ENCODE results near the gene POLD1.
"Not testable (repeated sequence)": the region's sequence is repeated elsewhere in the genome, so short reads cannot be mapped to it uniquely, and the experiment has no call there.

The POLD1 gene

DNA sequence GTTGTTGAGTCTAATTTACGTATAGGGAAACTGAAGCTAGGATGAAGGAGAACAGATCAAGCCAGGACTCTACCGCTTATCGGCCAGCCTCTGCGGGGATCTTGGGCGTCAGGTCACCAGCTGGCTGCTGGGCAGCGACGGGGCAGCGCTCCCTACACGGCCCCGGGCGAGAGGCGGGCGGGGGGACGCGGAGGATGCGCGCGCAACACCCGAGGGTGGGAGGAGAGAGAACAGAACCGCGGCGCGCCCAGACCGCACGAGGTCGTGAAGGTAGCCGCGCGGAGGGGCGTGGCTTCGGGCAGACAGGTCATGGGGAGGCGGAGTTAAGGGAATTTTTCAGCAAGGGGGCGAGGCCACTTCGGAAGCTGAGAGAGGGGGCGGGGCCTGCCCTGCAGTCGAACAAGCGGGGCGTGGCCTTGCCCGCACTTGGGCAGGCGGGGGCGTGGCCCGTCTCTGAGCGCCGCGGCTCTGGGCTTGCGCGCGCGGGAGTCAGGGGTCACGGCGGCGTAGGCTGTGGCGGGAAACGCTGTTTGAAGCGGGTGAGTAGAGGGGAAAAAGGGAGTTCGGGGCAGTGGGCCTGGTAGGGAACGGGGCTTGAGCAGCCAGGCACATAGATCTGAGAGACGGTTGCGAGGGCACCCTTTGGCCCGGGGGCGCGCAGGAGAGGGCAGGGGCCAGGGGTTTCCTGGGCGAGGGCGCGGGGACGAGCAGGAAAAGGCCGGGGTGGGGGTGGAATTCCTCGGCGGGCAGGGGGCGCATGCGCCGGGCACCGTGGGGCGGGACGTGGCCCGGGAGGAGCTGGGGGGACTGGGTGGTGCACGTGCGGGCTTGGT lies at the start of gene POLD1:
POLD1 (plus strand) TSS at position 496 of the 833 bp plus-strand sequence. CDS start 14,505 bp downstream, outside the sequence.
- DNase-seq = peak; percentile 95

DNA sequence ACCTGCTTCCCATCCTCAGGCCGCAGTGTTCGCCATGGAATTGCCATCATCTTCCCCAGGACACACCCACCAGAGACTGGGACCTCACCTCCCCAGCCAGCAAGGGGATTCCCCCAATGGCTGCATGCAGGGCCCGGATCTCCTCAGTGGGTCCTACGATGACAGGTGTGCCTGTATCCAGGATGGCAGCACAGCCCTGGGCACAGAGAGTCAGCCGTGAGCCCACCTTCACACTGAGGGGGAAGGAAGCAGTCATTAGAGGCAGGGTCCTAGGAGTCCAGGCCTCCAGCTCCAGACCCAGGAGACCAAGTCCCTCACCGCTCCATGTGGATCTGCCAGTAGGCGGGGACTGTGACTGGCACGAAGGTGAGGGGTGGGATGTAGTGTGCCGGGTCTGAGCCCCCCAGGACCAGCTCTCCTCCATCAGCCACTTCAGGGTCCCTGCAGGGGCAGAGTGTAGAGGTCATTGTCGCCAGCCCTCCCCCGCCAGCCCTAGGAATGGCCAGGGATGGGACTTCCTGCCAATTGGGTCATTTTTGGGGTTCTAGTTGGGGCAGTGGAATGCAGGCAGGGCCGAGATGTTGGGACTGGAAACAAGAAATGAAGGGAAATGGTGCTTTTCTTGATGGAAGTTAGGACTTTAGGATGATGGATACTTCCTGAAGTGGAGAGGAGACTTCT lies 49.3 kb upstream of the POLD1 start:
- no peak for DNase-seq

DNA sequence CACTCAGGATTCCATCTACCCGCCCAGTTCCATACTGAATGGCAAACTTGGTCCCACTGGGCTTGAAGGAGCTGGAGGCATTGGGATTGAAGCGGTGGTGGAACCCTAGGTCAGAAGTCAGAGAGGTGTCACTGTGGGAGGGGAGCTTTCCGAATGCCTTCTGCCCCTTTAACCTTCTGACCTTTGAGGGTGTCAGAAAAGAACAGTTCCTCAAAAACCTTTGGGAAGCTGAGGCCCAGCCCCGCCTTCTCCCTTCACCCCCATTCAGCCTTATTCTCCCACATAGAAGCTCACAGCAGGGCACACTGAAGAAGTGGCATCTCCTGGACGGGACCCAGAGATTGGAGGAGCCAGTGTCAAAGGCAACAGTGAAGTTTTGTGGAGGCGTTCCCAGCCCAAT lies 47.1 kb upstream of the POLD1 start:
- not testable (repeated sequence) for DNase-seq

GRCh38 chr19:50340331-50340730 lies 43.8 kb upstream of the POLD1 start:
- DNase-seq = no peak

- no peak for DNase-seq
Observed at GRCh38 chr19:50341091-50341564, 43.0 kb upstream of the POLD1 start.

DNA sequence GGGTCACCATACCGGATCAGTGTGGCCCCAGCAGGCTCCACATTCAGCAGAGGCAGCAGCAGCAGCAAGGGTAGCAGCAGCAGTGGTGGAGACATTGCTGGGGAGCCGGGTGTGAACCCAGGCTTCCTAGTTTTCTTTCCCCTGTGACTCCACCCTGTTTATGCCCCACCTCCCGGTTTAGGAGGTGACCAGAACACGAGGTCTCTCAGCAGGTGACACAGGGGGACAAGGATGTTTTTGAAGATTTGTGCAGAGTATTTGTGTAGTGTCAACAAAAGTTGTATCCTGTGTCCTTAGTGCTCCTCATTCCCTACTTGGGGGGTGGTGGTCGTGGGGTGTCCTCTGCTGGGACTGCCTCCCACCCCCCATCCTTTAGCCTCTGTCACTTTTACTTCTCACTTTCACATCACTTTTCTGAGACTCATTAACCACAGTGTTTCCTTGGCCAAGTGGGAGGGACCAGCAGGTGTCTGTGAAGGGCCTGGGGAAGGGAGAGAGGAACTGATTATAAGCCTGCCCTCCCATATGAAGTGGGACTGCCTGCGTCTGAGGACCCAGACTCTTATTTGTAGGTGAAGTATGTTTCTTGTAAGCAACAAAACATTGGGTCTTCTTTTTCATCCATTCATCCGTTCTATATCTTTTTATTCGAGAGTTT lies 39.4 kb upstream of the POLD1 start:
- DNase-seq = no peak

GRCh38 chr19:50347089-50347581 lies 37.0 kb upstream of the POLD1 start:
- not testable (repeated sequence) for DNase-seq

DNA sequence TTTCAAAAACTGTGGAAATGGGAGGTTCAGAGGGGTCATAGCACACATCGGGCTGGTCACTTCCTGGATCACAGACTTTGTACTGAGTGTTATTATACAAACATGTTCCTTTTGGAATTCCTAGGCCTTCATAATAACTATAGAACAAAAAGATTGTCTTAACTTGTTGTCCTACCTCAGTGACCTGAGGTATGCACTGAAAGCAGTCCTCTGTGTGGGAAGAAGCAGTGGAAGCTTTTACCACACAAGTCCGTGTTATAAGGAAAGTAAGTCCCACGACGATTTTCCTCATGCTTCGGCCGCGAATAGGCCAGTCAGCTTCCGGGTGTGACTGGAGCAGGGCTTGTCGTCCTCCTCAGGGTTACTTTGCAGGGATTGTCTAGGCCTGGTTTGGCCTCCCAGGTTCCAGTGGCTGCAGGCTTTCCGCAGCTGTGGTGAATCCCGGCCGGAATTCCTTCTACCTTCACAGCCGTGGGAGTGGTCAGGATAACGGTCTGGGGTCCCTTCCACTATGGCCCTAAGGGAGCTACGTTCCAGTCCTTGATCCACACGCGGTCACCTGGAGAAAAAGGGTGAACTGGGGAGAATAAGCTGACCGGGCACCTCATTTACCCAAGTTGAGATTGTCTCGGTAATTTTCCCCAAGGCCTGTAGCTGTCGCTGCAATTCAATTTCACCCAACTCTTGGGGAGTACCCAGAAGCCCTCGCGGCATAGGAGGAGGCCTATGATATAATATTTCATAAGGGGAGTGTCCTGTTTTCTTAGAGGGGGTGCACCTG lies 34.7 kb upstream of the POLD1 start:
- DNase-seq = no peak

DNA sequence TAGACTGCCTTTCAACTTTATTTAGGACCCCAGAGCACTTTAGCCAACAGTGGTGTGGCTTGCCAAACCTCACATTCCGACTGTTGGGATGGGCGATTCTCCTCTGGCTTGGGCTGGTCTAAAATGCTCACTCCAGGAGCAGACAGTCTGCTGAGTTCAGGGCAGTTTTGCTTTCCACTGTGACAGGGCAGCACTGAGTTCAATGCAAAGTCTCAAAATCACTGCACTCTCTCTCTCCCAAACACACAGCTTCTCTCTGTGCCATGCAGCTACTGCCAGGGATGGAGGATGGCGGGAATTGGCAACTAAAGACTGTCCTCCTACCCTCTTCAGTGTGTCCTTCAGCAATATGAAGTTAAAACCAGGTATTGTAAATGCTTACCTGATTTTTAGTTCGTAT lies 31.9 kb upstream of the POLD1 start:
- no peak for DNase-seq

DNA sequence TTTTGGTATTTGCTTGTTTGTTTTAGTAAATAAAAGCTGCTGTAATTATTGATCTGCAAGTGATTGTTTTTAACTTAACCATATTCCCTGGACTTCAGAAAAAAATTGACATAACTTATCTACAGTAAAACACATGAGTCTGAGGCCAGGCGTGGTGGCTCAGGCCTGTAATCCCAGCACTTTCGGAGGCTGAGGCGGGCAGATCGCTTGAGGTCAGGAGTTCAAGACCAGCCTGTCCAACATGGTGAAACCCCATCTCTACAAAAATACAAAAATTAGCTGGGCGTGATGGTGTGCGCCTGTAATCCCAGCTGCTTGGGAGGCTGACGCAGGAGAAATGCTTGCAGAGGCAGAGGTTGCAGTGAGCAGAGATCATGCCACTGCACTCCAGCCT lies 30.7 kb upstream of the POLD1 start:
- DNase-seq = not testable (repeated sequence)

GRCh38 chr19:50356691-50357177 lies 27.4 kb upstream of the POLD1 start:
- DNase-seq = no peak

DNA sequence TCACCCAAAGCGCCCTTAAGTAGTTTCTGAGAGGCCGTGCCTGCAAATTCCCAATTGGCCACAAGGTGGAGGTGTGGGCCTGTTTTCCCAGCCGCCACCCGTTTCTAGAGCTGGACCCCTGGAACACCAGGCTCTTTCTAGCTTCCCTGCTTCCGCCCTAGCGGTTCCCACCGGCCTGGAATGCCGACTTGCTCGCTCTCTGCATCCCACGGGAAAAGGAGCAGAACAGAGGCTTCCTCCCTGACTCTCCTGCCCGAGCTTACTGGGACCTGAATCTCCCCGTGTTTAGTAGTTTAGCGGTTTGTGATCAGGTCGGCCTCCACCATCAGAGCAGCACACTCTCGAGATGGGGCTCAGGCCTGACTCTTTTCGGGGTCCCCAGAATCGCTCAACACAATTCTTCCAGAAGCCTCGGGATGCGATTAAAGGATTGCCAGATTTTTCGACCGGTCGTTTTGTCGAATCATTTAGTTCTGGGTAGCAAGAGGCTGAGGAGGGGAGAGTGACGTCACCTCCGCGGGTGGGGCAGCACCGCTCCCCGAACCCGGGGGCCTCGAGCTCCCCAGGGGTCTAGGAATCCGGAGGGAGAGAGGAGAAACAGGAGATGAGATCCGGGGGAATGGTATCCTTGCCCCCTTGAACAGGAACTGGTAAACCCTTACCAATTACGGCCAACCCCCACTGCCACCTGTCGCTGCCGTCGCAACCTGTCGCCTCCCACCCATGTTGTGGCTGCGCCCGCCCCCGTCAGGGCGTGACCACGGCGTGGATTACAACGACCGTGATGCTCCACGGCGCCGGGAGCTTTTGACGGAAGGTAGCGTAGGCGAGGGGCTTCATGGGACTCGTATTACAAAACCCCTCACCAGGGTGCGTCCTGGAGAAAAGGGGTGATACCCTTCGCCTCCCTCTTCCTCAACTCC lies 26.7 kb upstream of the POLD1 start:
- peak; percentile 61 for DNase-seq

GRCh38 chr19:50358483-50359327 lies 25.4 kb upstream of the POLD1 start:
- DNase-seq = no peak

DNA sequence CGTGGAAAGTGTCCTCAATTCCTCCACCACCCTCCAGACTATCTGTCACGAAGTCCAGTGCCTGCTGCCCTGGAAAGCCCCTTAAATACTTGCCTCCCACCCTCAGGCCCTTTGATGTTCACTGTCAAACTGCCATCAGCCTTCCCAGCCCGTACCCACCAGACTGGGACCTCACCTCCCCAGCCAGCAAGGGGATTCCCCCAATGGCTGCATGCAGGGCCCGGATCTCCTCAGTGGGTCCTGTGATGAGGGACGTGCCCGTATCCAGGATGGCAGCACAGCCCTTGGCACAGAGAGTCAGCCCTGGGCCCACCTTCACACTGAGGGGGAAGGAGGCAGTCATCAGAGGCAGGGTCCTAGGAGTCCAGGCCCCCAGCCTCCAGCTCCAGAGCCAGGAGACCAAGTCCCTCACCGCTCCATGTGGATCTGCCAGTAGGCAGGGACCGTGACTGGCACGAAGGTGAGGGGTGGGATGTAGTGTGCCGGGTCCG lies 24.8 kb upstream of the POLD1 start:
- DNase-seq = no peak

DNA sequence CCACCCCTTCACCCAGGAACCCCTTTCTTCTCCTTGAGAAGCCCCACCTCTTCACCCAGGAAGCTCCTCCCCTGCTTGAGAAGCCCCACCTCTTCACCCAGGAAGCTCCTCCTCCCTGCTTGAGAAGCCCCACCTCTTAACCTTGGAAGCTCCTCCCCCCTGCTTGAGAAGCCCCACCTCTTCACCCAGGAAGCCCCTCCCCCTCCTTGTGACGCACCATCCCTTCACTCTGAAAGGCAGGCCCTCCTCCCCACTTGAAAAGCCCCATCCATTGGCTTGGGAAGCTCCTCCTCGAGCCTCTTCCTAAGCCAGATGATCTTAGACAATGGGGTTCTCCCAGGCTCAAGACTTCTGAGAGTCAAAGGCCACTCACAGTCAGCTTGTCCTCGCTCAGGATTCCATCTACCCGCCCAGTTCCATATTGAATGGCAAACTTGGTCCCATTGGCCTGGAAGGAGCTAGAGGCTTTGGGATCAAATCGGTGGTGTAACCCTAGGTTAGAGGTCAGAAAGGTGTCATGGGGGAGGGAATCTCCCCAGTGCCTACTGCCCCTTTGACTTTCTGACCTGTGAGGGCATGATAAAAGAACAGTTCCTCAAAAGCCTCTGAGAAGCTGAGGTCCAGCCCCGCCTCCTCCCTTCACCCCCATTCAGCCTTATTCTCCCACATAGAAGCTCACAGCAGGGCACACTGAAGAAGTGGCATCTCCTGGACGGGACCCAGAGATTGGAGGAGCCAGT lies 22.7 kb upstream of the POLD1 start:
- no peak for DNase-seq

DNA sequence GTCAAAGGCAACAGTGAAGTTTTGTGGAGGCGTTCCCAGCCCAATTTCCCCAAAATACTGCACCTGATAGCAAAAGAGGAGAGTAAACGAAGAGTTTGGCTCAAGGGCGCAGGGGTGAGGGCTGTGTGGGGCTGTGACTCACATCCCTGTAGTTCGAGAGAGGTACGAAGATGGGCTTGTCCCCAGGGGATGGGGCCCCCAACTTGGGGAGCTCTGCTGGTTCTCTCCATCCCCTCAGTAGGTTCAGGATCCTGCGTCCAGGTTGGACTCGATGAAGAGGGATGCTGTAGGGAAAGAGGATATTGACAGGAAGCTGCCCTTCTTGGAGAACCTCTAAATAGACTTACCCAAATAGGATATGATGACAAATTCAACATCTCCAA lies 22.1 kb upstream of the POLD1 start:
- DNase-seq = no peak

DNA sequence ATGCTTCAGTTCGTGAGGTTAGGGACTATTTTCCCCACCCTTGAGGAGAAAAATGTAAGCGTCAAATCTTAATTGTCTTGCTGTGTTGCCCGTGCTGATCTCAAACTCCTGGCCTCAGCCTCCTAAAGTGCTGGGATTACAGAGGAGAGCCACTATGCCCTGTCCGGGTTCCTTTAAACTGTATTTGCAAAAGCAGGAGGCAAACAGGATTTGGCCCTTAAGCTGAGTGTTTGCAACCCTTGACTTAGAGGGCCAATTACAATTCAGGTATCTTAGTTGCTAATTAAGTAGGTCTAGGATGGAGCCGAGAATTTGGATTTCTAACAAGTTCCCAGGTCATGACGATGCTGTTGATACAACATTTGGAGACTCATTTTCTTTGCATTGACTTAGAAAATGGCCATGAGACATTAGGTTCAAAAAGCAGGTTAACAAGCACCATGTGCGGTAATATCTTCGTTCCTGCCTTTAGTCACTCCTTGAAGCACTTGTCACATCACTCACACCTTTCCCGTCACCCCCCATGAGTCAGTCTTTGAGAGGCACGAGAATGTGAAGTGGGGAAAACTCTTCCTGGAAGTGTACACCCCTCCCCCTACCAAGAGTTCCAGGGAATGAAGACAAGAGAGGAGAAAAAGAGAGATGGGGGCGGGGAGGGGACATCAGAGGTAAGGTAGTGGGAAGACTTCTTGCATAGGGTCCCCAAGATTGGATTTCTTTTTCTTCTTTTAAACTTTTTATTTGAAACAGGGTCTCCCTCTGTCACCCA lies 21.3 kb upstream of the POLD1 start:
- DNase-seq = no peak

GRCh38 chr19:50365434-50366306 lies 18.5 kb upstream of the POLD1 start, which contains the start of gene NAPSA:
Gene NAPSA, minus strand, starts transcription at chr19:50365639. Its CDS starts 18 bp downstream, at chr19:50365621.
- DNase-seq = no peak
